H1 (cell line): ENCODE measurements around the gene BLCAP. TPM values are rescaled to one million over a fixed set of nuclear protein-coding genes. Genes with fewer than 3 reads are reported as not detected.

ENCODE experiments used
- CTCF ChIA-PET: fragments of 300-600 bp; sonication (Branson Sonifier 250); formaldehyde crosslinking; loops from one replicate; lab custom pipeline; 2021; ENCODE audit not compliant: partially characterized antibody; lab: Charles Lee
- POLR2A ChIA-PET: fragments of 300-600 bp; sonication (Branson Sonifier 250); formaldehyde crosslinking; loops from one replicate; lab custom pipeline; 2021; ENCODE audit warnings: inconsistent platforms; ENCODE audit not compliant: partially characterized antibody; lab: Charles Lee
- DNase-seq, 2 experiments: peaks; one replicate each; pipeline versions ENCODE4 v3.0.0 to v3.0.0-alpha.2; 2010 to 2022; ENCODE audit warnings: low spot score in 2 of 2, low read depth in 1 of 2, mixed read lengths in 1 of 2
- FAIRE-seq: peaks from 2 replicates; lab custom pipeline; 2011; peaks lifted over from hg19 to GRCh38; lab: Jason Lieb, UNC
- H2AFZ ChIP-seq: 2 replicates; pipeline ENCODE4 v1.8.1; 2012; ENCODE audit warnings: low read length, inconsistent platforms
- H2AK5ac ChIP-seq: 2 replicates; pipeline ENCODE4 v1.6.1; 2013; ENCODE audit warnings: low read depth, low read length
- H2BK120ac ChIP-seq: replicated peaks from 2 replicates; pipeline ENCODE3; 2013; ENCODE audit warnings: low read depth, low read length, inconsistent platforms
- H2BK12ac ChIP-seq: 2 replicates; pipeline ENCODE4 v1.6.1; 2013; ENCODE audit warnings: low read depth, low read length
- H2BK15ac ChIP-seq: 2 replicates; pipeline ENCODE4 v1.6.1; 2013; ENCODE audit warnings: low read length
- H2BK20ac ChIP-seq: 2 replicates; pipeline ENCODE4 v1.6.1; 2013; ENCODE audit warnings: low read length
- H2BK5ac ChIP-seq: 2 replicates; pipeline ENCODE4 v1.6.1; 2013; ENCODE audit warnings: low read depth, low read length
- H3K14ac ChIP-seq: 2 replicates; pipeline ENCODE4 v1.6.1; 2013; ENCODE audit warnings: inconsistent platforms; ENCODE audit not compliant: insufficient read length
- H3K18ac ChIP-seq: 2 replicates; pipeline ENCODE4 v1.6.1; 2013; ENCODE audit warnings: low read length; ENCODE audit errors: extremely low read depth
- H3K23ac ChIP-seq: 2 replicates; pipeline ENCODE4 v1.6.1; 2013; ENCODE audit warnings: inconsistent platforms; ENCODE audit not compliant: insufficient read length
- H3K23me2 ChIP-seq: 2 replicates; pipeline ENCODE4 v1.6.1; 2013; ENCODE audit warnings: low read depth, low read length
- H3K27ac ChIP-seq: 2 replicates; pipeline ENCODE4 v1.6.1; 2011; ENCODE audit warnings: low read depth, low read length, inconsistent platforms
- H3K27me3 ChIP-seq, 4 experiments: replicated peaks in 1 of 4; 1 replicate in 1 of 4; 2 replicates in 3 of 4; pipeline versions ENCODE4 v1.6.1 to v1.8.1; 2011 to 2013; ENCODE audit warnings: low read length in 3 of 4, mild to moderate bottlenecking in 3 of 4, inconsistent platforms in 2 of 4, mixed read lengths in 2 of 4, moderate library complexity in 1 of 4; ENCODE audit not compliant: control insufficient read depth in 3 of 4, insufficient read depth in 3 of 4; ENCODE audit errors: extremely low read depth in 1 of 4
- H3K36me3 ChIP-seq, 4 experiments: 2 replicates each; pipeline versions ENCODE4 v1.6.1 to v1.8.1; 2011 to 2013; ENCODE audit warnings: mild to moderate bottlenecking in 4 of 4, low read length in 3 of 4, moderate library complexity in 2 of 4, control low read depth in 1 of 4, inconsistent platforms in 1 of 4; ENCODE audit not compliant: insufficient read depth in 4 of 4, control insufficient read depth in 2 of 4
- H3K4ac ChIP-seq: replicated peaks from 2 replicates; pipeline ENCODE3; 2013; ENCODE audit warnings: low read length, low read depth, mixed read lengths, inconsistent platforms; ENCODE audit not compliant: insufficient read length
- H3K4me1 ChIP-seq, 4 experiments: replicated peaks in 1 of 4; 1 replicate in 1 of 4; 2 replicates in 3 of 4; pipeline versions ENCODE4 v1.6.1 to v1.8.1; 2011 to 2013; ENCODE audit warnings: low read length in 3 of 4, inconsistent platforms in 2 of 4, mixed read lengths in 1 of 4; ENCODE audit not compliant: insufficient read depth in 4 of 4, control insufficient read depth in 3 of 4
- H3K4me2 ChIP-seq, 2 experiments: 2 replicates each; pipeline versions ENCODE4 v1.6.1 to v1.8.1; 2011 to 2013; ENCODE audit warnings: low read depth in 2 of 2, low read length in 2 of 2, control low read depth in 1 of 2, inconsistent platforms in 1 of 2, mild to moderate bottlenecking in 1 of 2; ENCODE audit not compliant: insufficient read depth in 1 of 2
- H3K4me3 ChIP-seq, 4 experiments: fragments of 200-600, 300-600 bp in 1 of 4; sonication (generic), shearing (Covaris generic), sonication (Bioruptor Twin) in 1 of 4; 2 replicates each; pipeline versions ENCODE4 v1.5.1 to v1.8.1; 2011 to 2016; ENCODE audit warnings: low read length in 4 of 4, low read depth in 3 of 4, control low read depth in 2 of 4, inconsistent platforms in 2 of 4, mild to moderate bottlenecking in 2 of 4, mixed read lengths in 1 of 4, moderate library complexity in 1 of 4; ENCODE audit not compliant: insufficient read depth in 2 of 4; ENCODE audit errors: extremely low read depth in 1 of 4
- H3K56ac ChIP-seq: replicated peaks from 2 replicates; pipeline ENCODE3; 2013; ENCODE audit warnings: low read depth, mild to moderate bottlenecking, mixed read lengths, low read length, inconsistent platforms; ENCODE audit not compliant: insufficient read length
- H3K79me1 ChIP-seq: 2 replicates; pipeline ENCODE4 v1.6.1; 2013; ENCODE audit warnings: low read depth, low read length, control low read depth
- H3K79me2 ChIP-seq, 2 experiments: 2 replicates each; pipeline versions ENCODE4 v1.6.1 to v1.8.1; 2012 to 2013; ENCODE audit warnings: low read length in 2 of 2, mild to moderate bottlenecking in 2 of 2, inconsistent platforms in 1 of 2; ENCODE audit not compliant: insufficient read depth in 2 of 2, control insufficient read depth in 1 of 2
- H3K9ac ChIP-seq, 4 experiments: replicated peaks in 1 of 4; 1 replicate in 1 of 4; 2 replicates in 3 of 4; pipeline versions ENCODE4 v1.6.1 to v1.8.1; 2011 to 2013; ENCODE audit warnings: low read depth in 3 of 4, low read length in 3 of 4, control low read depth in 2 of 4, mild to moderate bottlenecking in 2 of 4, moderate library complexity in 2 of 4, inconsistent platforms in 1 of 4; ENCODE audit errors: extremely low read depth in 1 of 4
- H3K9me3 ChIP-seq, 2 experiments: 2 replicates each; pipeline versions ENCODE4 v1.6.1 to v1.8.1; 2012 to 2013; ENCODE audit warnings: mild to moderate bottlenecking in 2 of 2, moderate library complexity in 2 of 2, control low read depth in 1 of 2, inconsistent platforms in 1 of 2, low read depth in 1 of 2, low read length in 1 of 2, mixed read lengths in 1 of 2; ENCODE audit not compliant: insufficient read depth in 2 of 2
- H4K20me1 ChIP-seq, 2 experiments: replicated peaks in 1 of 2; 2 replicates each; pipeline versions ENCODE3 to v1.8.1; 2011 to 2013; ENCODE audit warnings: inconsistent platforms in 2 of 2, low read length in 2 of 2, mild to moderate bottlenecking in 1 of 2; ENCODE audit not compliant: insufficient read depth in 2 of 2, control insufficient read depth in 1 of 2
- H4K5ac ChIP-seq: 2 replicates; pipeline ENCODE4 v1.6.1; 2013; ENCODE audit warnings: low read length, low read depth, mixed read lengths, inconsistent platforms; ENCODE audit not compliant: insufficient read length
- H4K8ac ChIP-seq: 2 replicates; pipeline ENCODE4 v1.8.0; 2013; ENCODE audit warnings: mild to moderate bottlenecking, moderate library complexity, low read length, inconsistent platforms; ENCODE audit not compliant: insufficient read depth; ENCODE audit errors: extremely low read depth
- H4K91ac ChIP-seq: replicated peaks from 2 replicates; pipeline ENCODE3; 2013; ENCODE audit warnings: low read length, mixed read lengths, inconsistent platforms; ENCODE audit not compliant: insufficient read length
- ATF3 ChIP-seq: IDR thresholded peaks from 2 replicates; pipeline ENCODE4 v1.6.1; 2011; ENCODE audit warnings: low read depth, mild to moderate bottlenecking, low read length; ENCODE audit not compliant: insufficient read depth
- BACH1 ChIP-seq: IDR thresholded peaks from 2 replicates; pipeline ENCODE4 v1.6.1; 2012; ENCODE audit warnings: low read length, improper control_type of control experiment
- CREB1 ChIP-seq: IDR thresholded peaks from 2 replicates; pipeline ENCODE4 v1.6.1; 2012; ENCODE audit warnings: inconsistent platforms
- EP300 ChIP-seq, 2 experiments: IDR thresholded peaks; 1 replicate in 1 of 2; 2 replicates in 1 of 2; pipeline ENCODE4 v1.6.1; 2011 to 2012; ENCODE audit warnings: low read depth in 2 of 2, low read length in 2 of 2, mild to moderate bottlenecking in 2 of 2, borderline replicate concordance in 1 of 2, inconsistent platforms in 1 of 2, moderate library complexity in 1 of 2
- HDAC2 ChIP-seq, 2 experiments: fragments of 300-600 bp in 1 of 2; sonication (generic) in 1 of 2; IDR thresholded peaks; 2 replicates each; pipeline ENCODE4 v1.6.1; 2011 to 2012; ENCODE audit warnings: low read depth in 2 of 2, low read length in 2 of 2, mild to moderate bottlenecking in 2 of 2, moderate library complexity in 2 of 2, borderline replicate concordance in 1 of 2, inconsistent platforms in 1 of 2
- KDM4A ChIP-seq: IDR thresholded peaks from one replicate; pipeline ENCODE4 v1.7.1; 2012; ENCODE audit warnings: low read depth, mild to moderate bottlenecking, moderate library complexity, low read length, inconsistent platforms; ENCODE audit not compliant: severe bottlenecking
- RAD21 ChIP-seq, 2 experiments: IDR thresholded peaks in 1 of 2; conservative IDR thresholded peaks in 1 of 2; 2 replicates each; pipeline ENCODE4 v1.6.1; 2011; ENCODE audit warnings: low read depth in 2 of 2, low read length in 2 of 2, improper control_type of control experiment in 1 of 2, inconsistent platforms in 1 of 2, mild to moderate bottlenecking in 1 of 2, moderate library complexity in 1 of 2
- RXRA ChIP-seq: IDR thresholded peaks from 2 replicates; pipeline ENCODE4 v1.6.1; 2011; ENCODE audit warnings: low read depth, mild to moderate bottlenecking, low read length, moderate library complexity; ENCODE audit not compliant: insufficient read depth
- SIX5 ChIP-seq: IDR thresholded peaks from 2 replicates; pipeline ENCODE4 v1.6.1; 2011; ENCODE audit warnings: mild to moderate bottlenecking, low read depth, low read length
- SP2 ChIP-seq: IDR thresholded peaks from 2 replicates; pipeline ENCODE4 v1.6.1; 2012; ENCODE audit warnings: mild to moderate bottlenecking, low read length, inconsistent platforms
- SP4 ChIP-seq: IDR thresholded peaks from 2 replicates; pipeline ENCODE4 v1.6.1; 2012; ENCODE audit warnings: low read length, inconsistent platforms
- TAF7 ChIP-seq: optimal IDR thresholded peaks from 2 replicates; pipeline ENCODE3; 2011; ENCODE audit warnings: low read depth, mild to moderate bottlenecking, inconsistent platforms, low read length, moderate library complexity, borderline replicate concordance
- WGBS, 2 experiments: shearing (Covaris generic) in 1 of 2; methylation state at CpG; one replicate each; pipeline versions ENCODE4 v1.1.6 to v1.1.7; 2013 to 2015; ENCODE audit warnings: low lambda C conversion rate in 2 of 2, mixed read lengths in 2 of 2, inconsistent platforms in 1 of 2, low coverage in 1 of 2, missing lambda C conversion rate in 1 of 2; ENCODE audit not compliant: insufficient replicate concordance in 2 of 2, insufficient coverage in 1 of 2, insufficient read length in 1 of 2; ENCODE audit errors: extremely low coverage in 1 of 2, missing lambda C conversion rate in 1 of 2; 5-methylcytosine and 5-hydroxymethylcytosine counted together
- polyA plus RNA-seq, 7 experiments: library from polyadenylated mRNA; depleted of rRNA in 3 of 7; stranded (reverse) in 5 of 7; unstranded in 2 of 7; fragments of >200 nt in 5 of 7; fragments of 200-250 nt in 2 of 7; gene quantifications; 1 replicate in 5 of 7; 2 replicates in 1 of 7; 4 replicates in 1 of 7; pipeline versions ENCODE4 v1.2.1 to v1.2.3, GENCODE V29; 2011 to 2013; ENCODE audit warnings: missing spikeins in 2 of 7, mixed read lengths in 2 of 7
- total RNA-seq: library from RNA; stranded (reverse); fragmentation: NEBNext Ultra II Directional; extraction: Animal tissue kit (Norgen Biotek cat#: 25700); gene quantifications from 2 replicates; pipeline ENCODE4 v1.2.1, GENCODE V29; 2021

The BLCAP gene
- total and polyA plus RNA-seq, 2 of the 8 experiments (the other 6 are each of a cell fraction or from before 2014, with no cell fraction given), result 60.3 to 72.2 TPM

- H3K4me3 ChIP-seq, result no peak overlapping the region
- no peak overlapping the region for H4K8ac ChIP-seq
- H2AFZ ChIP-seq, result no peak overlapping the region
- DNase-seq (no peak), FAIRE-seq (no peak)
- H2AK5ac ChIP-seq, result 0 out of 2 replicates have a peak overlapping the region, but pooled peaks have one; percentile 61
- H3K9ac ChIP-seq, result no peak overlapping the region
- no peak overlapping the region for H3K18ac ChIP-seq
- no peaks in the 10 kb centered on the region for H3K79me1 ChIP-seq
- CTCF ChIA-PET, result interaction anchor here (0.8 to 3.0 kb wide), 2 partner anchors 11 to 101 kb away, joined by 4 to 11 read pairs; no protein-coding TSS in a partner anchor
- POLR2A ChIA-PET, result interaction anchor here (0.6 to 11.2 kb wide), 6 partner anchors 7 to 457 kb away, joined by 3 to 116 read pairs (median 4); partner anchors contain the start of gene NNAT
- H3K56ac ChIP-seq, result no peak overlapping the region
- no peak overlapping the region for H2BK12ac ChIP-seq
- H3K14ac ChIP-seq, result no peak overlapping the region
- no peaks in the 10 kb centered on the region for H3K79me2 ChIP-seq
- H3K4me2 ChIP-seq, result no peak overlapping the region
- H3K27ac ChIP-seq, result no peak overlapping the region
- no peaks in the 10 kb centered on the region for H4K20me1 ChIP-seq
- H3K4ac ChIP-seq, result no peak overlapping the region
- no peak overlapping the region for H4K91ac ChIP-seq
- 94% methylated on average over 7 of the region's 7 CpGs; no CpG with 5 or more reads in 1 of the 2 experiments for WGBS, 2 experiments
- no peaks in the 10 kb centered on the region for H3K36me3 ChIP-seq
- H3K23ac ChIP-seq, result no peak overlapping the region
- no peaks in the 10 kb centered on the region for H3K27me3 ChIP-seq
- H2BK20ac ChIP-seq, result no peak overlapping the region
- H3K4me1 ChIP-seq, result peaks cover 4 to 6% (median 4%) of the 10 kb centered on the region in 4 experiments; a peak in 5 of 7 replicates
- no peak overlapping the region for H4K5ac ChIP-seq
- H2BK15ac ChIP-seq, result no peak overlapping the region
- H3K9me3 ChIP-seq, result no peaks in the 10 kb centered on the region
- H2BK120ac ChIP-seq, result no peak overlapping the region
- no peaks in the 10 kb centered on the region for H3K23me2 ChIP-seq
- H2BK5ac ChIP-seq, result no peak overlapping the region
- no peak for TF ChIP-seq KDM4A
- no peak for TF ChIP-seq CREB1
- no peak for TF ChIP-seq ATF3
- no peak for TF ChIP-seq RAD21 (IDR thresholded peaks at IDR 0.05 in 1 of 2, conservative IDR thresholded peaks at IDR 0.05 in 1 of 2; ENCODE audit: low read depth in 2 of 2, low read length in 2 of 2)
- TF ChIP-seq HDAC2 (IDR thresholded peaks at IDR 0.05; ENCODE audit: borderline replicate concordance in 1 of 2, low read depth in 2 of 2, low read length in 2 of 2), result no peak
- TF ChIP-seq SP2, result no peak
- no peak for TF ChIP-seq TAF7
- TF ChIP-seq RXRA, result no peak
- TF ChIP-seq SIX5, result no peak
- no peak for TF ChIP-seq BACH1
- no peak for TF ChIP-seq EP300 (IDR thresholded peaks at IDR 0.05; ENCODE audit: borderline replicate concordance in 1 of 2, low read depth in 2 of 2, low read length in 2 of 2)
- no peak for TF ChIP-seq SP4
Measured at GRCh38 chr20:37500311-37500710, 27.4 kb downstream of the BLCAP start.
